Colonic mucosa (tissue), 4 donors: ENCODE measurements around the gene KRIT1. TPM values are rescaled to one million over a fixed set of nuclear protein-coding genes. Genes with fewer than 3 reads are reported as not detected.

ENCODE experiments used
- DNase-seq: peaks from one replicate; pipeline ENCODE4 v3.0.0-alpha.2; 2020
- H3K27ac ChIP-seq: fragments of 200-600 bp; one replicate; pipeline ENCODE4 v1.8.0; 2021
- H3K27me3 ChIP-seq: fragments of 200-600 bp; one replicate; pipeline ENCODE4 v1.8.0; 2021
- H3K36me3 ChIP-seq: fragments of 200-600 bp; one replicate; pipeline ENCODE4 v1.8.0; 2021
- H3K4me1 ChIP-seq: fragments of 200-600 bp; one replicate; pipeline ENCODE4 v1.8.0; 2021; ENCODE audit warnings: mild to moderate bottlenecking
- H3K4me3 ChIP-seq: fragments of 200-600 bp; one replicate; pipeline ENCODE4 v1.8.0; 2021
- H3K9ac ChIP-seq, 2 donors: one replicate each; pipeline ENCODE4 v1.7.0; 2013; ENCODE audit warnings: control low read depth in 2 of 2, low read depth in 2 of 2, low read length in 2 of 2
- H3K9me3 ChIP-seq: fragments of 200-600 bp; one replicate; pipeline ENCODE4 v1.8.0; 2021
- CTCF ChIP-seq: fragments of 200-600 bp; IDR thresholded peaks from one replicate; pipeline ENCODE4 v1.8.0; 2022; ENCODE audit warnings: antibody characterized with exemption, mild to moderate bottlenecking
- intact Hi-C: fragments of 100-400 bp; cut with DNase I; formaldehyde crosslinking; loops from one replicate; pipeline ENCODE4 v1.14.1; 2022
- total RNA-seq, 2 donors: library from RNA; stranded (reverse); fragmentation: NEBNext Ultra II Directional in 1 of 2; extraction: Animal tissue kit (Norgen Biotek cat#: 25700) in 1 of 2; gene quantifications; one replicate each; pipeline ENCODE4 v1.2.1, GENCODE V29; 2021
- donor health status: healthy.
- donor health status: DM: no; HTN: no; CAD: no.
- donor health status: DM: no; HTN: no; CAD: no.

The KRIT1 gene
- total RNA-seq, 2 donors from 2014 or later, result 27.4 to 27.5 TPM

- Histone ChIP-seq H3K27ac (no peak overlapping the region), H3K27me3 (no peaks in the 10 kb centered on the region), H3K4me1 (no peaks in the 10 kb centered on the region), H3K4me3 (no peak overlapping the region), H3K9ac (no peak overlapping the region), H3K9me3 (no peaks in the 10 kb centered on the region), H3K36me3 (no peaks in the 10 kb centered on the region)
- intact Hi-C loops, result no loop called here
- no peak for DNase-seq
- TF ChIP-seq CTCF, result no peak
Observed at GRCh38 chr7:92275327-92275726, 29.6 kb upstream of the KRIT1 start.

GRCh38 chr7:92268921-92269320 lies 23.2 kb upstream of the KRIT1 start:
- H3K9me3 ChIP-seq, result no peaks in the 10 kb centered on the region
- intact Hi-C loops, result no loop called here
- no peak overlapping the region for H3K9ac ChIP-seq
- no peak overlapping the region for H3K4me3 ChIP-seq
- H3K27ac ChIP-seq, result no peak overlapping the region
- TF ChIP-seq CTCF, result no peak
- H3K27me3 ChIP-seq, result no peaks in the 10 kb centered on the region
- DNase-seq, result no peak
- H3K36me3 ChIP-seq, result no peaks in the 10 kb centered on the region
- no peaks in the 10 kb centered on the region for H3K4me1 ChIP-seq

- no peak for TF ChIP-seq CTCF
- no peaks in the 10 kb centered on the region for H3K9me3 ChIP-seq
- intact Hi-C loops, result no loop called here
- no peak overlapping the region for H3K27ac ChIP-seq
- H3K4me1 ChIP-seq, result no peaks in the 10 kb centered on the region
- DNase-seq, result no peak
- no peaks in the 10 kb centered on the region for H3K36me3 ChIP-seq
- no peaks in the 10 kb centered on the region for H3K27me3 ChIP-seq
- no peak overlapping the region for H3K9ac ChIP-seq
- no peak overlapping the region for H3K4me3 ChIP-seq
Observed at GRCh38 chr7:92266415-92267241, 20.9 kb upstream of the KRIT1 start.

- no peak overlapping the region for H3K4me3 ChIP-seq
- no peak for TF ChIP-seq CTCF
- no peak for DNase-seq
- no peak overlapping the region for H3K9ac ChIP-seq
- intact Hi-C loops, result no loop called here
- H3K27ac ChIP-seq, result no peak overlapping the region
- H3K4me1 ChIP-seq, result no peaks in the 10 kb centered on the region
- H3K9me3 ChIP-seq, result no peaks in the 10 kb centered on the region
- H3K36me3 ChIP-seq, result no peaks in the 10 kb centered on the region
- no peaks in the 10 kb centered on the region for H3K27me3 ChIP-seq
Observed at GRCh38 chr7:92260248-92260781, 14.6 kb upstream of the KRIT1 start.

GRCh38 chr7:92259610-92260247 lies 14.0 kb upstream of the KRIT1 start:
- no peaks in the 10 kb centered on the region for H3K9me3 ChIP-seq
- no peak for DNase-seq

More at GRCh38 chr7:92259610-92260247, 14.0 kb upstream of the KRIT1 start:
- H3K36me3 ChIP-seq, result no peaks in the 10 kb centered on the region
- no peaks in the 10 kb centered on the region for H3K27me3 ChIP-seq
- intact Hi-C loops, result no loop called here
- H3K4me3 ChIP-seq, result no peak overlapping the region
- H3K4me1 ChIP-seq, result no peaks in the 10 kb centered on the region
- H3K9ac ChIP-seq, result no peak overlapping the region
- H3K27ac ChIP-seq, result no peak overlapping the region
- no peak for TF ChIP-seq CTCF
